Measurements from ENCODE around the gene SLC25A51.

- no peak for TF ChIP-seq CTCF (IDR thresholded peaks at IDR 0.05)
- no peak for TF ChIP-seq POLR2A (IDR thresholded peaks at IDR 0.05)
Observed at GRCh38 chr9:37953206-37953774, 49.4 kb upstream of the SLC25A51 start.

All from testis (tissue), 2 donors.